Prostate gland (tissue), 2 donors: ENCODE measurements around the gene BSPH1. TPM values are rescaled to one million over a fixed set of nuclear protein-coding genes. Genes with fewer than 3 reads are reported as not detected.

Experiments
- DNase-seq: peaks from one replicate; pipeline ENCODE4 v3.0.0-alpha.2; 2019; ENCODE audit warnings: low spot score
- H3K27ac ChIP-seq, 2 donors: fragments of 200-600 bp; sonication (generic); 2 replicates each; pipeline ENCODE4 v1.5.1; 2017 to 2019
- H3K27me3 ChIP-seq: fragments of 200-600 bp; sonication (generic); replicated peaks from 2 replicates; pipeline ENCODE4 v1.5.1; 2019; ENCODE audit not compliant: insufficient read depth
- H3K36me3 ChIP-seq, 2 donors: fragments of 200-600 bp; sonication (generic); 1 replicate in 1 of 2; 2 replicates in 1 of 2; pipeline versions ENCODE4 v1.5.1 to v1.8.1; 2017 to 2019
- H3K4me1 ChIP-seq: fragments of 200-600 bp; sonication (generic); replicated peaks from 2 replicates; pipeline ENCODE4 v1.5.1; 2019
- H3K4me3 ChIP-seq, 2 donors: fragments of 200-600 bp; sonication (generic); 2 replicates each; pipeline ENCODE4 v1.5.1; 2017 to 2019
- H3K9me3 ChIP-seq: fragments of 200-600 bp; sonication (generic); 2 replicates; pipeline ENCODE4 v1.5.1; 2017
- POLR2A ChIP-seq: fragments of 450-650 bp; IDR thresholded peaks from one replicate; pipeline ENCODE4 v1.6.1; 2016; ENCODE audit warnings: antibody characterized with exemption, mild to moderate bottlenecking
- POLR2AphosphoS5 ChIP-seq: sonication (generic); formaldehyde crosslinking; IDR thresholded peaks from one replicate; pipeline ENCODE4 v1.6.1; 2017; ENCODE audit warnings: antibody characterized with exemption
- WGBS: methylation state at CpG from one replicate; pipeline ENCODE4 v1.1.5; 2018; 5-methylcytosine and 5-hydroxymethylcytosine counted together
- intact Hi-C: fragments of 100-400 bp; cut with DNase I; formaldehyde crosslinking; loops from one replicate; pipeline ENCODE4 v1.14.2; 2022
- total RNA-seq, 2 donors: library from RNA; depleted of rRNA; stranded (reverse); fragments of >200 nt; gene quantifications; one replicate each; pipeline ENCODE4 v1.1.0, GENCODE V29; 2016
- TF ChIP-seq, protein P1 (sequence below), 4 experiments: fragments of 200-600 bp in 2 of 4; fragments of 450-650 bp in 2 of 4; sonication (generic) in 2 of 4; IDR thresholded peaks; 1 replicate in 3 of 4; 2 replicates in 1 of 4; pipeline ENCODE4 v1.5.1; 2016 to 2019; ENCODE audit warnings: antibody characterized with exemption in 4 of 4, mild to moderate bottlenecking in 2 of 4, moderate library complexity in 2 of 4

The BSPH1 gene, protein sequence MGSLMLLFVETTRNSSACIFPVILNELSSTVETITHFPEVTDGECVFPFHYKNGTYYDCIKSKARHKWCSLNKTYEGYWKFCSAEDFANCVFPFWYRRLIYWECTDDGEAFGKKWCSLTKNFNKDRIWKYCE
- total RNA-seq: not detected

- 73% methylated on average over 2 of the region's 2 CpGs for WGBS
- Histone ChIP-seq H3K4me3 (no peak within 1 kb of the TSS), H3K4me1 (no peaks in the 10 kb centered on the region), H3K36me3 (no peaks in the 10 kb centered on the region), H3K27me3 (no peaks in the 10 kb centered on the region), H3K27ac (no peak within 1 kb of the TSS), H3K9me3 (no peaks in the 10 kb centered on the region)
- TF ChIP-seq, protein P1, sequence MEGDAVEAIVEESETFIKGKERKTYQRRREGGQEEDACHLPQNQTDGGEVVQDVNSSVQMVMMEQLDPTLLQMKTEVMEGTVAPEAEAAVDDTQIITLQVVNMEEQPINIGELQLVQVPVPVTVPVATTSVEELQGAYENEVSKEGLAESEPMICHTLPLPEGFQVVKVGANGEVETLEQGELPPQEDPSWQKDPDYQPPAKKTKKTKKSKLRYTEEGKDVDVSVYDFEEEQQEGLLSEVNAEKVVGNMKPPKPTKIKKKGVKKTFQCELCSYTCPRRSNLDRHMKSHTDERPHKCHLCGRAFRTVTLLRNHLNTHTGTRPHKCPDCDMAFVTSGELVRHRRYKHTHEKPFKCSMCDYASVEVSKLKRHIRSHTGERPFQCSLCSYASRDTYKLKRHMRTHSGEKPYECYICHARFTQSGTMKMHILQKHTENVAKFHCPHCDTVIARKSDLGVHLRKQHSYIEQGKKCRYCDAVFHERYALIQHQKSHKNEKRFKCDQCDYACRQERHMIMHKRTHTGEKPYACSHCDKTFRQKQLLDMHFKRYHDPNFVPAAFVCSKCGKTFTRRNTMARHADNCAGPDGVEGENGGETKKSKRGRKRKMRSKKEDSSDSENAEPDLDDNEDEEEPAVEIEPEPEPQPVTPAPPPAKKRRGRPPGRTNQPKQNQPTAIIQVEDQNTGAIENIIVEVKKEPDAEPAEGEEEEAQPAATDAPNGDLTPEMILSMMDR (IDR thresholded peaks at IDR 0.05): no peak
- no peak for TF ChIP-seq POLR2A
- TF ChIP-seq POLR2AphosphoS5: no peak
- DNase-seq: no peak
- intact Hi-C loops: no loop called here
Observed at GRCh38 chr19:47992070-47992469, at the start of gene BSPH1. Gene BSPH1, minus strand, starts transcription at chr19:47992170. Its CDS starts 89 bp downstream, at chr19:47992081.

DNA sequence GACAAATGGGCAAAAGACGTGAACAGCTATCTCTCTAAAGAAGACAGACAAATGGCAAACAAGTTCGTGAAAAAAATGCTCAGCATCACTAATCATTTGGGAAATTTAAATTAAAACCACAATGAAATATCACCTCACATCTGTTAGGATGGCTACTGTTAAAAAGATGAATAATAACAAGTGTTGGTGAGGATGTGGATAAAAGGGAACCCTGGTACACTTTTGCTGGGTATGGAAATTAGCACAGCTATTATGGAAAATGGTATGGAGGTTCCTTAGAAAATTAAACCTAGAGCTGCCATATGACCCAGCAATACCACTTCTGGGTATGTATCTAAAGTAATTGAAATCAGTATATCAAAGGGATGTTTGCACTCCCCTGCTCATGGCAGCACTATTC, 44.8 kb upstream of the BSPH1 start:
- Histone ChIP-seq H3K27me3 (no peaks in the 10 kb centered on the region), H3K9me3 (no peaks in the 10 kb centered on the region), H3K4me1 (no peaks in the 10 kb centered on the region), H3K36me3 (no peaks in the 10 kb centered on the region), H3K27ac (no peak overlapping the region), H3K4me3 (no peak overlapping the region)
- WGBS: 91% methylated on average over 2 of the region's 2 CpGs
- intact Hi-C loops: no loop called here
- DNase-seq: no peak
- TF ChIP-seq, protein P1 (IDR thresholded peaks at IDR 0.05): no peak
- no peak for TF ChIP-seq POLR2A
- TF ChIP-seq POLR2AphosphoS5: no peak

DNA sequence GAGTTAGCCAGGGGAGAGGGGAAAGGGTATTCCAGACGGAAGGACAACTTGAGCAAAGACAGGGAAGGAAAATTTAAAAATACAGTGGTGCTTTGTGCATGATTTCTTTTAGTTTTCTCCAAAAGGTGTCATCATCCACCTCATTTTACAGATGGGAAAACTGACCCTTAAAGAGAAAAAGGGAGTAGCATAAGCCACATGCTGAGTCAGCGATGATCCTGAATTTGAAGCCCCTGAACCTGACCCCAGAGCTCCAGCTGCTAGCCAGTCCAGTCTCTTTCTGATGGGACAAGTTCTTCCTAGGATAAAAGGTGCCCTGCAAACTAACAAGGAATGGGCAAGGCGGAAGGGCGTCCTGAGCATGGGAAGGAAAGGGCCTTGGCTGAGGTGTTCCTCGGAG, 41.6 kb upstream of the BSPH1 start:
- H3K27ac ChIP-seq: no peak overlapping the region
- WGBS: 57% methylated on average over 5 of the region's 5 CpGs
- intact Hi-C loops: no loop called here
- TF ChIP-seq, protein P1 (IDR thresholded peaks at IDR 0.05): no peak
- TF ChIP-seq POLR2AphosphoS5: no peak
- no peak for TF ChIP-seq POLR2A
- no peaks in the 10 kb centered on the region for H3K9me3 ChIP-seq
- peaks cover 2% of the 10 kb centered on the region for H3K27me3 ChIP-seq
- H3K4me3 ChIP-seq: no peak overlapping the region
- no peaks in the 10 kb centered on the region for H3K4me1 ChIP-seq
- no peaks in the 10 kb centered on the region for H3K36me3 ChIP-seq
- DNase-seq: no peak

GRCh38 chr19:48030073-48030472, 38.1 kb upstream of the BSPH1 start:
- DNase-seq: no peak
- no peaks in the 10 kb centered on the region for H3K4me1 ChIP-seq
- TF ChIP-seq, protein P1 (IDR thresholded peaks at IDR 0.05): no peak
- TF ChIP-seq POLR2AphosphoS5 (no peak), POLR2A (no peak)
- intact Hi-C loops: no loop called here
- H3K9me3 ChIP-seq: no peaks in the 10 kb centered on the region
- H3K4me3 ChIP-seq: no peak overlapping the region
- no peak overlapping the region for H3K27ac ChIP-seq
- H3K27me3 ChIP-seq: peaks cover 2% of the 10 kb centered on the region
- no peaks in the 10 kb centered on the region for H3K36me3 ChIP-seq
- 61% methylated on average over 10 of the region's 10 CpGs for WGBS

DNA sequence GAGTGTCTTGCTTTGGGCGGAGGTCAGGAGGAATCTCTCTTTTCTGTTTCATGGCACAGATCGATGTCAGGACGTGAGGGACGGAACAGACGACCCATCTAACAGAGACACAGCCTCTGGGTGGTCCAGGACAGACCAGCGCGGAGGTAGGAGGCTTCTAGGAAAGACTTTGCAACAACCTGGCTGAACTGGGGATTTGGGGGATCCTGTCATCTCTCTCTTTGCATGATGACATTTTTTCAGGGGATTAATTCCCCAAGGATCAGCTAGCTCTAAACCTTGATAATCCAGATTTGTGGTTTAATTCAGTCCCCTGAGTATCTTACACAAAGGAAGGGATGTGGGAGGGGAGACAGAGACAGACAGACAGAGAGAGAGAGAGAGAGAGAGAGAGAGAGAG, 37.5 kb upstream of the BSPH1 start:
- no peaks in the 10 kb centered on the region for H3K36me3 ChIP-seq
- TF ChIP-seq POLR2A (no peak), POLR2AphosphoS5 (no peak)
- TF ChIP-seq, protein P1 (IDR thresholded peaks at IDR 0.05): no peak
- H3K4me1 ChIP-seq: no peaks in the 10 kb centered on the region
- H3K27me3 ChIP-seq: peaks cover 2% of the 10 kb centered on the region
- H3K27ac ChIP-seq: no peak overlapping the region
- H3K4me3 ChIP-seq: no peak overlapping the region
- WGBS: 73% methylated on average over 7 of the region's 7 CpGs
- no peak for DNase-seq
- H3K9me3 ChIP-seq: no peaks in the 10 kb centered on the region
- intact Hi-C loops: no loop called here
